ENCODE measurements around the gene ITGAD.

The ITGAD gene

GRCh38 chr16:31475946-31476302 lies 82.8 kb downstream of the ITGAD start:
- DNase-seq = no peak
